Stimulated activated CD4-positive, alpha-beta T cell treated with anti-CD3 and anti-CD28 coated beads, Interleukin-12 subunit alpha, Interleukin-12 subunit beta, amount 100 ng/mL, for 4 hours (primary cell): ENCODE results near the gene KCTD20.

ENCODE experiments used
- DNase-seq: peaks from one replicate; pipeline ENCODE4 v3.0.0-alpha.2; 2020

KCTD20 gene

GRCh38 chr6:36499918-36500317 lies 57.1 kb downstream of the KCTD20 start:
- DNase-seq, result no peak

GRCh38 chr6:36501686-36502085 lies 58.9 kb downstream of the KCTD20 start:
- no peak for DNase-seq

GRCh38 chr6:36504181-36504580 lies 61.4 kb downstream of the KCTD20 start:
- no peak for DNase-seq

DNA sequence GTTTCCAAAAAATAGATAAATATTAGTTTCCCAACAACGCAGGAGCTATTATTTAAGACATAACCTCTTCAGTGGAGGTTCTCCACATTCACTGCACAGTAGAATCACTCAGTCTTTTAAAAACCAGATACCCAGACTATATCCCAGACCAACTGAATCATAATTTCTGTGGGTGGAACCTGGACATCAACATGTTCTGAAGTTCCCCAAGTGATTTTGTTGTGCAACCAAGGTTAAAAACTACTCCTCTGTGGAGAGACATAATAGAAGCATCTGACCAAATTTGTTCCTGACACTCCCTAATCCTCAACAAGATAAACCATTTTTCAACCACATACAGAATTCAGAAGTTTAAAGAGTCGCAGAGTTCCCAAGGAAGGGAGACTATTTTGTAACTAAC lies 62.2 kb downstream of the KCTD20 start:
- DNase-seq, result no peak

GRCh38 chr6:36505744-36506534 lies 63.1 kb downstream of the KCTD20 start:
- no peak for DNase-seq

- DNase-seq, result no peak
Measured at GRCh38 chr6:36506611-36507010, 63.8 kb downstream of the KCTD20 start.

GRCh38 chr6:36508532-36508931 lies 65.7 kb downstream of the KCTD20 start:
- DNase-seq, result no peak

DNA sequence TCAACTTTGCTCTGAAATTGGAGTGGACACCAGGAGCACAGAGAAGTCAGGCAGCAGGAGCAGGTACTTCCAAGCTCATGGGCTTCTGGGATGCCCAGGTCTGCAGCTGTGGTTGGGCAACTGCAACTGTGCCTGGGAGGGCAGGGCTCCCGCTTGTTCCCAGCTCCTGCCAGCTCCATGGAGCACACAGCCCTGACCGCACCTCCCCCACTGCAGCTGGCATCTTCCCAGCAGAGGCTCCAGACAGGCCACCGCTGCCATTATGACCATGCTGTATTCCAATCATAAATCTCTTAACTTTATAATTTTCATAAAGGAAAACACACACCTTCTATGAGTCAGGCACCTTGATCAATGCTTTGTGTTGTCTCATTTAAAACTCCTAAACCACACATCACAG lies 67.6 kb downstream of the KCTD20 start:
- no peak for DNase-seq

DNA sequence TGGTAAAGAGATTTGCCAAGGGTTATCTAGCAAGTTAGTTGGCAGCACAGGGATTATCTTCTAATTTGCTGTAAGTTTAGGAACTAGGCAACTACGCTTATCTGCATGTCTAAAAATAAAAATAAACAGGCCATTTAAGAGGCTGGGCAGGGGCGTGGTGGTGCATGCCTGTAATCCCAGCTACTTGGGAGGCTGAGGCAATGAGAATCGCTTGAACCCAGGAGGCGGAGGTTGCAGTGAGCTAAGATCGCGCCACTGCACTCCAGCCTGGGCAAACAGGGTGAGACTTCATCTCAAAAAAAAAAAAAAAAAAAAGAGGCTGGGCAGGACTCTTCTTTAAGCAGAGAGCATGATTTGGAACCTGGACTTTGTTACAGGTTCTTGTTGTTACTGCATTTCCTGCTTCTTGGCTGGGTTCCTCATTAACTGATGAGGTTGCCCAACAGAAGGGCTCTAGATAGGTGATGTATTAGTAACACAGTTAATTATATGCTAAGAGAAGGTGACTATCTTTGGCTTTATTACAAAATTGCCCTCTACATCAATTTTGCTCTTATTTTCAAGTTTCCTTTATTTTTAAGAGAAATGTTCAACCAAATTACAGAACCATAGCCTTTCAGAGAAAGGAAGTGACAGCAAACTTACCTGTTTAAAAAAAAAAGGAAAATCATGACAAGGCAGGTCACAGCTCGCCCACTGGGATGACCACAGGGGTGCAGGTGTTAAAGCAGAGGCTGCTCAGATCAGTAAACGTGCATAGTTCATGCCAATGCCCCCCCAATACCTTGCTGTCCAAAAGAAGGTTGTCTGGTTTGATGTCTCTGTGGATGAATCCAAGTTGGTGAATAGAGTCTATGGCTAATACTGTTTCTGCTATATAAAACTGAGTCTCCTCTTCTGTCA lies 72.0 kb downstream of the KCTD20 start:
- no peak for DNase-seq

GRCh38 chr6:36515844-36516243 lies 73.0 kb downstream of the KCTD20 start:
- no peak for DNase-seq

DNA sequence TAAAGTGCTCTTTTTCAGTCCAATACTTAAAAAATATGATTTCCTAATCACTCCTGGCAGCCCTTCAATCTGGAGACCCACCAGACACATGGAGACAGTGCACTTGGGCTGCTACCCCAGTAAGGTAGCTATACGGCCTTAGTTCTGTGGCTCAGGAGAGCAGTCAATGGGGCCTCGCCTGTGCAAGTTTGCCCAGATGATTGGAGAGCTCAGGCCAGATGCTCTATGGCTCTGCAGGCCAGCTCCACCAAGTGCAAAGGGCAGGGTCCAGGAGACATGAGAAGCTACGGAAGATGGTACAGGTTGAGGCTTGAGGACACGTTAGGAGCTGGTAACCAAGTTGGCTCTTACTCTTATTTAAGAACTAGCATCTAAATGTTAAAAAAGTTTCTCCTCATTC lies 73.8 kb downstream of the KCTD20 start:
- DNase-seq, result no peak

DNA sequence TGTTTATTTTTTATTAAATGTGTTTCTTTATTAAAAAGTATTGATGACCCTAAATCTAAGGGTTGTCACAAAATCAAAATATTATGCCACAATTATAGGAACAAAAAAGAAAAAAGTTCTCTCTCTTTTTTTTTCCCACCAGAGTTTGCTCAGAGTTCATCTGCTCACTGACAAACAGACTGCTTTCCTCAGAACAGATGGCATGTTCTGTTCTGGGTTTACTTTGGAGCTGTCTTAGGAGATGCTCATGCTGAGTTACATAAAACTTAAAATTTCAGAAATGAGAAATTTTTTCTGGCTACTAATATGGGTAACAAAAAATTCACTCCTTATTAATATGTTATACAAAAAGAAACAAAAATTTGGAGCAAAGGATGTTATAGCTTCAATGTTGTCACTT lies 74.2 kb downstream of the KCTD20 start:
- DNase-seq, result no peak

DNA sequence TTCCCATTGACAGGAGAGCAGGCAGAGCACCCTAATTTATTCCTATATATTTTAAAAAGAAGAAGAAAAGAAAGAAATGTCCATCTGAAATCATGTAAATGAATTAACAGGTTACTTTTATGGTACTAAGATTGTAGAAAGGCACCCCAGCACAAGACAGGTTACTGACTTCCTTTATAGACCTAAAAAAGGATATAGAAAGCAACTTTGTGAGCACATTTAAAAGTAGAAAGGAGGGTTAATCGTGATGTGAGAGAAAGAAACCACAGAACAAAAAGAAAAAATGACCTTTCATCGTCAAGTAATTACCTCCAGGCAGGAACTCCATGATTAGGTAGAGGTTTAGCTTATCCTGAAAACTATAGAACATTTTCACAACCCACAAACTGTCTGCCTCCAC lies 74.6 kb downstream of the KCTD20 start:
- DNase-seq, result no peak

- no peak for DNase-seq
Measured at GRCh38 chr6:36519352-36519751, 76.6 kb downstream of the KCTD20 start.

DNA sequence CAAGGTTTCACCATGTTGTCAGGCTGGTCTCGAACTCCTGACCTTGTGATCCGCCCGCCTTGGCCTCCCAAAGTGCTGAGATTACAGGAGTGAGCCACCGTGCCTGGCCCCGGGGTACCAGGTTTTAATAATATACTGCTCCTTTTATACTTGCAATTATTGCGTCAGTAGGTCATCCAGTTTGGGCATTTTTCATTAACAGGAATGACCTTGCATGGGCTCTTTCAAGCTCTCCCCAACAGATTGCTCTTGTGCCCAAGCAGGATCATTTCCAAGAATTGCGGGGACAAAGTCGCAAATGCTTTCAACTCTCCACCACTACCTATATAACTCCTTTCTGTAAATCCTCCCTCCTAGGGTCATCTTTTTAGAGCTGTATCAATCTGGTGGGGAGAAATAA lies 80.7 kb downstream of the KCTD20 start:
- no peak for DNase-seq

GRCh38 chr6:36523936-36524499 lies 81.2 kb downstream of the KCTD20 start:
- no peak for DNase-seq

- DNase-seq, result no peak
Measured at GRCh38 chr6:36524871-36525270, 82.1 kb downstream of the KCTD20 start.

DNA sequence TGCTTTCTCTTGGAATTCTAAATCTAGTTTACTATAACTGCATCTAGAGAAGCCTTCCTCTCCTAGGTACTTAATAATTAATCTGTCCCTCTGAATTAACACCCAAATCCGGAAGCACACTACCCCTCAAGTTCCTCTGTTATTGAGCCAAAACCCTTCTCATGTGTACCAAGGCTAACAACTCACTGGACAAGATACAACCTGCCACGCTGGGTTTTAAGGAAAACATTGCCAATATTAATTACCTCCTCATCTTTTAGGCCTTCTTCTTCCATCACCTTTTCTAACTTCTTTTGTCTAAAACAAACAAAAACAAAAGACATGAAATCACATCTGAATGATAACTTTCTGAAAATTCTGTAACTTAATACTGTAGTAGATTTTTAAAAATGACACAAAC lies 82.5 kb downstream of the KCTD20 start:
- DNase-seq, result no peak

- no peak for DNase-seq
Measured at GRCh38 chr6:36526066-36526465, 83.3 kb downstream of the KCTD20 start.

GRCh38 chr6:36533321-36533720 lies 90.5 kb downstream of the KCTD20 start:
- DNase-seq, result no peak

DNA sequence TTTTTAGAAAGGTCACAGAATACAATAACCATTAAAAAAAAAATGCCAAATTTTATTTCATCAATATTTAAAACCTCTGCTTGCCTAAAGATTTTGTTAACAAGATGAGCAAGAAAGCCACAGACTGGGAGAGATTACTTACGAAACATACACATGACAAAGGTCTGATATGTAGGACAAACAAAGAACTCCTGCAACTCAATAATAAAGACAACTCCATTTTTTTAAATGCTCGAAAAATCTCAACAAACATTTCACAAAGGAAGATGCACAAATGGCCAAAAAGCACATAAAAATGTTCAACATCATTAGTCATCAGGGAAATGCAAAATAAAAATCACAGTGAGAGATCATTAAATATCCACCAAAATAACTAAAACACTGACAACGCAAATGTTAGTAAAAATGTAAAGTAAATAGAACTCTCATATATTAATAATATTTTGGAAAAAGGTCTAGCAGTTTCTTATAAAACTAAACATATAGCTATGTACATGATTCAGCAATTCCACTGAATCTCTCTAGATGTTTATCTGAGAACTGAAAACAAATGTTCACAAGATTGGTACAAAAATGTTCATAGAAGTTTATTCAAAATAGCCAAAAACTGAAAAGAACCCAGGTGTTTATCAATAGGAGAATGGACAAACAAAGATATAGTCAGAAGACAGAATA lies 94.2 kb downstream of the KCTD20 start:
- DNase-seq, result no peak

DNA sequence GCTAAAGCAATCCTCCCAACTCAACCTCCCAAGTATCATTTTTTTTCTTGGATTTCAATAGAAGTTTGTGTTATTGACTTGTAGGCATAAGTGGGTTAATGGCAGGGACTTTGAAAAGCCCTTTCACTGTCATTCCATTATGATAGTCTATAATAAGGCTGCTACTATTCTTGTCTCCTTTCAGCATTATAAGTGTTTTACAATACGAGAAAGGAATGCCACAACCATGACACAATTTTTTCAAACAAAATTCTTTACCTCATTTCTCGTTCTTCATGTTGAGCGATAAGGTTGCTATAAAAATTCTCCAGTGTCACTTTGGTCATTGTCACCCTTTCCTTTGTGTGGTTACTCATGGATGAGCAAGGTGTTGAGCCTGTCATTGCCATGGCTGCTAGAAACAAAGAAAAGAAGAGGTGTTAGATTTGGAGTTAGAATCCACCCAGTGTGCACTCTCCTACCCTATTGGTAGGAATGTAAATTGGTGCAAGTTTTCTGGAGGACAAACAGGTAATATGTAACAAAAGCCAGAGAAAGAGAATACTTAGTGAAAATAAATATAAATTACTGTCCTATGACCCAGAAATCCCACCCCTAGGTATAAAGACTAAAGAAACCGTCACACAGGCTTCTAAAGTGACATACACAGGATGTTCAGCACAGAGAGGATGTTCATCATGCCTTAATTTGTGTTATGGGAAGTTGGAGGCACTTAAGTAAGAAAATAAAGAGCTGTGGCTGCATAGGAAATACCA lies 97.2 kb downstream of the KCTD20 start:
- DNase-seq, result no peak
